Astrocyte (in vitro differentiated cells and primary cell): ENCODE results near the gene PRAMEF11.
"Not testable (repeated sequence)": the region's sequence is repeated elsewhere in the genome, so short reads cannot be mapped to it uniquely, and the experiment has no call there.

Source experiments
- CTCF ChIP-seq: IDR thresholded peaks from 2 replicates; pipeline ENCODE4 v1.5.1; 2011; ENCODE audit warnings: low read depth, mild to moderate bottlenecking, inconsistent platforms, low read length, moderate library complexity; ENCODE audit not compliant: insufficient read depth
- EZH2 ChIP-seq: IDR thresholded peaks from 2 replicates; pipeline ENCODE4 v1.6.1; 2012; ENCODE audit warnings: mild to moderate bottlenecking, low read length, inconsistent platforms; ENCODE audit not compliant: insufficient read depth

GRCh38 chr1:12783783-12784182, 47.4 kb downstream of the PRAMEF11 start:
- TF ChIP-seq CTCF, EZH2: not testable (repeated sequence)
